Suppressor macrophage (primary cell): ENCODE data around the gene CTNNA2.

Experiments
- DNase-seq, 4 experiments: peaks; one replicate each; pipeline ENCODE4 v3.0.0-alpha.2; 2020 to 2022

The CTNNA2 gene

DNA sequence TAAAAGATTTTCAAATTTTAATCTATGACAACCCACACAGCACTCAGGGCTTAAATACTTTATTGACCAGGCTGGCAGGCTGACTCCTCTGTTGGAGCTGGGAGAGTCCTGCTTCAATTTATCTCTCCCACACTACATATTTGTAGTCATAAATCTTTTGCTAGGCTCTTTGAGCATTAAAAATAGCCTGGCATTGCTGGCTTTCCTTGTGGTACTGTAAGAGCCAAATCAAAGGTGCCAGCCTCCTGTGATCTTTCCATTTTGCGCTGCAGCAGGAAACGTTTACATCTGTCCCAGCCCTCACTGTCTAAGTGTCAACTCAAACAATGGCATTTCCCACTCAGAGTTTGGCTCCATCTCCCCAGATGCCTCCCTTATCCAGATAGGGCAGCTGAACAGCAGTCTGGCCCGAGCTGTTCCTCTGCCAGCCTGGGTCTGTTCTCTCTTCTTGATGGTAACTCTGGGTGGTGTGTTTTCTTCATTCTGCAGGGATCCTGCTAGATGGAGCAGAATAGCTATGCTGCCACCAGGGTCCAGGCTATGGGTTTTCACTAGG lies 729.6 kb downstream of the CTNNA2 start:
- no peak for DNase-seq

DNA sequence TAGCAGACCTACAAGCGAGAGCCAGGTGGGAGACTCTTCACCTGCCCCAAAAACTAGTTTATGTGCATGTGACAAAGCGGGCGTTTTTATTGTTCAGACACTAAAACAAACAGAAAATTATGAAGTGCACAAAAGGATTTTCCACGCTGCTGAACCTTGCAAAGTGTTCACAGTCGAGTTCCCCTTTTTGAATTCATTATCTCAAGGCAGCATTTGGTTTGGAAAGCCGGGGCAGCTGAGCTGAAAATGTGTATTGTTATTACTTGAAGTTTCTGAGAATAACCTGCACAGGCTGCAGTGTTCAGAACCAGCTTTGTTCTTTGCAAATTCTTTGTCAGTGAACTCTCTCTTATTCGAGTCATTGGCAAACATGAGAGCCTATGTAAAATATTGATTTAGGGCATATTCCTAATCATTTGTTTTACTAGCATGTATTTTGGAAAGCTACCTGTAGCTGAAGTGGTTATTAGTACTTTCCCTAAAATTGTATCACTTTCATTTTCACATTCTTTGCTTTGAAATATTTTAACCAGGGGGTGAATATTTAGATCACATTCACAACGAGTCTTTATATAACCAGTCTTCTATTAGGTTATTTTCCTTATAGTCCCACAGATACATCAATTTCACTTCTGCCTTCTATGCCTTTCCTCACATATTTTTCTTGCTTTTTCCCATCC lies 732.2 kb downstream of the CTNNA2 start:
- peak in 1 of 4 experiments; percentile 1 for DNase-seq

DNA sequence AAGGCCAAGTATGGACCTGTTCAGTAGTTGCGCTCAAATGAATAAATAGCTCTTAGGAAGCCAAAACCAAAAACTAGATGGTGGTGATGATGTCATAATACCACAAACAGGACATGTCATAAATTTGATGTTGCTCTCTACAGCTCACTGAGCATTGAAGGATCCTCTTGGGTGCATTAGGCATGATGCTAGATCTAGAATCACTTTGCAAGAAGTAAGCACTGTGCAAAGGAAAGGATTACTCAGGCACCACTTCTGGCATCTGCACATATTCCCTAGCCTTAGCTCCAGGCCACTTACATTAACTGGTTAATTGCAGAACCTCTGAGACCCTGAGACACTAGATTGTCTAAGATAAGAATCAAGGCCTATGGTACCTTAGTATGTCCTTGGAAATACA lies 733.7 kb downstream of the CTNNA2 start:
- no peak for DNase-seq

DNA sequence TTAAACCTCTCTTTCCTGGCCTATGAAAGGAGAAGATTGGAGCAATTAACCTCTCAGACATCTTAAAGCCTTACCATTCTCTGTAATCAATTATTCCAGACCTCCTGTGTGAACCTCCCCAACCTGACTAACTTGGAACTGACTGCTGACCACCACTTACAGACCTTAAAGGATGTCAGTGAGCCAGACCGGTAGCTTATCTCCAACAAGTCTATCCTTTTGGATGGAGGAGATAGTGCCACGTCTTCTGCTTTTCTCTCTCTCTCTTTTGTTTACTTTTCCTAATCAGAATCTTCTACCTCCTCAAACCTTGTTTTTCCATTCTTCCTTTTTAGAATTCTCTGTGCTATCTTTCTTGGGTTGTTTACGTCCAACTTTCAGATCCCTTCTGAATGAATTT lies 734.5 kb downstream of the CTNNA2 start:
- no peak for DNase-seq

DNA sequence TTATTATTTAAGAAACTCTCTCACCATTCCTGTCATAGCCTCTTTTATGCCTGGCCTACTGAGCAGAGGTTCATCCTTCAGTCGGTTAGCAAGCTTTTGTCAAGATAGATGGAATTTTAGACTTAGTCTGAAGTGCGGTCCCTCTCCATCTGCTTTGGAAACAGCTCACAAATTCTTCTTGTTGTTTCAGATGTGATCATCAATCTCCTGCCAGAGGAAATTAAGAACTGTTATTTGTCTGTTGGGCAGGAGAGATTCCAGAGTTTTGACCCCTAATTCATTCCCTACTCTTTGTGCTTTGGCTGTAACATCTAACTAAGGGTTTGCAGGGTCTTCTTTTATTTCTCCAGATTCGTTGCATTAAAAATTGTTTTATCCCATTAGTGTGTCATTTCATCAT lies 735.3 kb downstream of the CTNNA2 start:
- DNase-seq, result no peak

DNA sequence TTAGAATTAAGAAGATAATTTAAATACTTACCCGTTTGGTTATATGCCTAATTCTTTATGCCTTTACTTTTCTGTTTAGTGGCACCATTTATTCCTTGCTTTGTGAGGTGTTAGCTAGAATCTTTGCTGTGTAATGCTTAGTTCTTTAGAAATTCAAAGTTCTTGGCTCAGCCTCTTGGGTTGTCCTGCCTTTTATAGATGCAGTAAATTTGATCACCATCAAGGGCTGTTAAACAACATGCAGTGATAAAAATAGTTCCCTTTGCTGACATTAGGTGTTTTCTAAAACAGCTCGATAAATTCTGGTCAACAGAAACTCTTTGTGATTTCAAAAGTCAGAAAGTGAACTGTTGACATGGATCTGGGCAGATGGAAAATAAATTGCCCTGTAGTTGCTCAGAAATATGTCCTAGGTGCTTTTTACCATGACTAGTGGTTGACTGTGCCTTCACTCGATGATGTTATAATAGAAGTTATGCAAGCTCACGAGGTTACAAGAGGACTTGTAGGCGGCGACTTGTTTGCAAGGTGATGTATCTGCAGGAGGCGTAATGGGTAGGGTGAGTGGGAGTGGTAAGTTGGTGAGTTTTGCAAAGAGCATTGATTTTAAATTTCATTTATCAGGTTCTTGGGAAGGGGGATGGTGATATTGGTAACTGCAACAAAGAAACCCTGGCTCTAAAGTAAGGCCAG lies 739.6 kb downstream of the CTNNA2 start:
- no peak for DNase-seq

DNA sequence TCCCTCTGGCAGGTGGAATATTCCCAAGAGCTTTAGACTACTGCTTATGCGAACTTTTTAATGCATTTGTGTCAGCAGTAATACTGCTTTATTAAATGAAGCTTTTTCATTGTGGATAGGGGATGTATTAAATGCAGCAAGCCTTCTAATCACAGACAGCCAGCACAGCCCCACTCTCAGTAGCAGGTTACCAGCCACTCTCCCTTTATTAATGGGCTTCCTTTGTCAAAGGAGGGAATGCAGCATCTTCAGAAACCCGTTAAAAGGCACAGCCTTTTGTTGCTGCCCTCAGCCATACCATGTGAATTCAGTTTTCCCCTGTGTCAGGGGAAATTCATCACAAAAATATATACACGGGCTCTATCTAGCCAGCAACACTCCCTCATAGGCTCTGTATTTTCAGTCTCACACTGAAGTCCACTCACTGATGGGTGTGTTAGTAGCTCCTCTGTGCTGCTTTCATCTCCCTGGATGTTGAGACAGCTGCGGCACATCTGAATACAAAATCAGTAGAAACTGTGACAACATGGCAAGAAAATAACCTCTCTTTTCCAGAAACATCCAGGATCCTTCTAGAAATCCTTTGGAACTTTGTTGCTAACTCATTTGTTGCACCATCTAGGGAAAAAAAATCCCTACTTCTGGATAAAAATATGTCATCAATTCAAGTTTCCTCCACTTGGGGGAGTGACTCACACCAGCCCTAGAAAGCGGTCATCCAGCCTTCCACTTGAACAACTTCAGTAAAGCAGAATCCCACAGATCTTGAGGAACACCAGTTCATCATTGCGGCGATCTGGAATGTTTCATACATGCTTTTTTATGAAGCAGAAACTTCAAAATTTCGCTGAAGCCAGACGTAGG lies 743.3 kb downstream of the CTNNA2 start:
- DNase-seq, result no peak

DNA sequence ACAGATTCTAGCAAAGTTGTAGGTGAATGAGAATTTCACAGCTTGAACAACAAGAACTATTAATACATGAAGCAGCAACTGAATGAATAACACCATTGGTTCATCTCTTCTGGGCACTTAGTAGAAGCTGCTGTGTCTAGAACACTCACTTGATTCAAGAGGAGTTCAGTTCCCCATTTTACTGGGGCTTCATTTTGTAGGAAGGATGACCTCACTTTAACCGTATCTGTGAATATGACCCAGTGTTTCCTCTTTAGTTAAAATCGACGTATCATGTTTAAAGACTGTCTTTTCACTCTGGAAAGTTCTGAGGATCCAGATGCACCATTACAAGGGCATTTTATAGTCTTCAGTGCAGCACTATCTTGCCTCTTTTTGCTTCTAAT lies 743.9 kb downstream of the CTNNA2 start:
- peak in 2 of 4 experiments; percentile 4 for DNase-seq

DNA sequence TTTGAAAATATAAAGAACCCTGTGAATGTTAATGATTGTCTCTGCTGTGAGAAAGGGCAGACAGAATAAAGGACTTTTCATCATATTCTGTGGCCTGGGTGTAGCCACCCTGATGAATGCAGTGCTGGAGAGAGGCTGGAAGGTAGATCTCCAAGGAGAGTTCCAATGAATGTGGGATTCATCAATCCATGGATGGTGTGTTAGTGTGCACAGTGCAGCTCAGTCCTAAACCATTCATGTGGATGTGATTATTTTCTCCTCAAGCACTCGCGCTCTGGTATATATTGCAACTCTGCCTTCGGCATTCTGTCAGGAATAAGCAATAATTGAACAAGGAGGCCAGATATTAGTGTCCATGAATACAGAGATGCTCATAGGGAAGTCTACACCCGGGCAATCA lies 744.6 kb downstream of the CTNNA2 start:
- no peak for DNase-seq

DNA sequence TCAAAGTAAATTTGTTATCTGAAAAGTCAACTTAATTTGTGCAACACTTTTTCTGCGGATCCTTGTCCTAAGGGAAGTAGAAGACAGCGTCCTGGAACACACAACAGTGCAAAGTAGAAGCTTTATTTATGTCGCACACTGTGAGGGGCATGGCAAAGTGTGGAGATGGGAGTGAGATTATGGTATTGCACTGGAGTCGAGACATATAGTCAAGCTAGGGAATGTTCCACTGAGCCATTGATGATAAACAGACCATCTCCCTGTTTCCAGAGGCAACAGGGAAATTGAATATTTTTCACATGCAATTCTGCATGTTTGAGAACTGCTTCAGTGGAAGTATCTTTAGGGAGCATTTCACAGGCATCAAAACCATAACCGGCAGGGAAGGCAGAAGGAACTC lies 745.5 kb downstream of the CTNNA2 start:
- no peak for DNase-seq

DNA sequence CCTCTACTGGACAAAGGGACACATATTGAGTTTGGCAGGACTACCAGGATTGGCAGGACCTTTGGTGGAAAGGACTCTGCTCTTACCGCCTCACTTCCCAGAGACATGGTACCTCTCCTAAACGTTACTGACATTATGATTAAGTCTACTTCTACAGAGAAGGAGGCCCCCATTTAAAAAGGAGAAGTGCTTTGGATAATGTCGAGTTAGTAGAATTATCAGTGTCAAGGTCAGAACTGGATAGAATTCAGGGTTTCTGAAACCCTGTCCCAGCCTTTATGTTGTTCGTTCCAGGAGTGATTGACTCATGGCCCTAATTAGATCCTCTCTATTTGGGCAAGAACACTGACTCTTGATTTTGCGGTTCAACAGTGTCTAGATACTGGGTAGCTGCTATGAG lies 745.9 kb downstream of the CTNNA2 start:
- no peak for DNase-seq

DNA sequence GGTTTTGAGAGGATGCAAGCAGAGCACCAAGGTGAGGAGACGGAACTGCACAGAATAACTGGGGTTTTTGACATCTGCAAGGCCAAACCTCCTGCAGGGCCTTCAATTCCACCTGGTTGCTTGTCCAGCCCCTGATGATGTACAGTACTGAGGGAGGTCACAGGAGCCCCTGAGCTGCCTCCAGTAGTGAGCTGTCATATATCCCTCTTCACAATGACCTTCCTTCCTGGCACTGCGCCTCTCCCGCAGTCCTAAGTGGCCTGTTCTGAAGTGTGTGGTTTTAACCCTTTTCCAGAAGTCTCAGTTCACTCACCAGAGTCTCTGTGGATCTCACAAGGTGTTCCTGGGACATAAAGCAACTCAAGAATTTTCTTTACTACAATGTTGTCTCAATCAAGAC lies 746.4 kb downstream of the CTNNA2 start:
- DNase-seq, result no peak

DNA sequence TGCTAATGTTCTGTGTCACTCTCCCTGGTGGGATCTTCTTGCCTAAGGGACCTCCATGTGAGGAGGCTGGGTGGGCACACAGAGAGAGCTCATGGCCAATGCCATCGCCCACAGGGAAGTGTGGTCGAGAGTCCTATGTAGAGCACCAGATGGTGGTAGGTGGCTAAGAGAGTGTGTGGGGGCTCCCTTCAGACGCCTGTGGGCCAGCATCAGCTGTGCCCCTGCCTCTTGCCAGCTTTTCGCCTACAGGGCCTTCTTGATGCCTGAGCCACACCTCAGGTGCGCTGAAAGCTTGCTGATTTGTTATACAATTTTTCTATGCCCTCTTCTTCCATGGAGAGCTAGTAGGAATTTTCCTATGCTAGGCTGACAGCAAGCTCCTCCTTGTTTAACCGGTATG lies 753.4 kb downstream of the CTNNA2 start:
- no peak for DNase-seq

DNA sequence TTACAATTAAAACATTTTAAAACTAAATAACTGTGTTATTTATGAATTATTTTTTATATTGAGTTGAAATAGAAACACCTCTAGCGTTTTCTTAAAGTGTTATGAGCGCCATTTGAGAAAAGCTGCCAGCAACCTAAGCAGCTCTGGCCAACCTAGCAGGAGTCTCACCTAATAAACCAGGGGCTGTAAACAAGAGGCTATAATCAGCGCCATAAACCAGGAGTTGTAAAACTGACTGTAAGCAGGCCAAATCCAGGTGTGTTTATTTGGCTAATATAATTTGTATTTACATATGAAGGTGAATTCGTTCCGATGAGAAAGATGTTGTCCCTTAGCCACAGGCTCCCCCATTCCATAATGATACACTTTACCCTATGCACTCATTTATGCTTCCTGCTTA lies 757.0 kb downstream of the CTNNA2 start:
- DNase-seq, result no peak

DNA sequence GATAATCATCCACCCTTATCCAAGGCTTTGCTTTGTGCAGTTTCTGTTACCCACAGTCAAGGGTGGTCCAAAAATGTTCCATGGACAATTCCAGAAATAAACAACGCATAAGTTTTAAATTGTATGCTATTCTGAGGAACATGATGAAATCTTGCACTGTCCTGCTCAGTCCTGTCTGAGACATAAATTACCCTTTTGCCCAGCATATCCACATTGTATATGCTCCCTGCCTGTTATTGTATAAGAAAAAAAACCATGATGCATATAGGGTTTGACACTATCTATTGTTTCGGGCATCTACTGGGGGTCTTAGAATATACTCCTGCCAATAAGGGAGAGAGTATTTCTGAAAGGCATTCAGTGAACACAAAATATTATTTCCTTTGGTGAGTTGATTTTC lies 767.7 kb downstream of the CTNNA2 start:
- DNase-seq, result no peak

DNA sequence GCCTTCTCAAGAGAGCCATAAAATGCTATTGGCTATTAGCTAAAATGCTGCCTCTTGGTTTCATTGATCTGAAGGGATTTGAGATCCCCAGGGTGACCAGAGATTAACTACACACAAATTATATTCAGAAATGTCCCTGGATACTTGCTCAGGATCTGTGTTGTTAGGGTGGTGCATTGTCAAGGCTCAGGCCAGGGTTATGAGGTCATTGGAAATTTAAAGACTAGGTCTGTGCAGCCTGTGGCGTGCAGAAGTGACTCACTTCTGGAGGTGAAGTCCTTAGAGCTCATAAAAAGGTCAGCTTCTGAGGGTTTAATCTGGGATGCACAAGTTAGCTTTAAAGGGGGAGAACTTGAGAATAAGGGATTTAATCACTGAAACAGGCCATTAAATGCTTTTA lies 768.2 kb downstream of the CTNNA2 start:
- no peak for DNase-seq

DNA sequence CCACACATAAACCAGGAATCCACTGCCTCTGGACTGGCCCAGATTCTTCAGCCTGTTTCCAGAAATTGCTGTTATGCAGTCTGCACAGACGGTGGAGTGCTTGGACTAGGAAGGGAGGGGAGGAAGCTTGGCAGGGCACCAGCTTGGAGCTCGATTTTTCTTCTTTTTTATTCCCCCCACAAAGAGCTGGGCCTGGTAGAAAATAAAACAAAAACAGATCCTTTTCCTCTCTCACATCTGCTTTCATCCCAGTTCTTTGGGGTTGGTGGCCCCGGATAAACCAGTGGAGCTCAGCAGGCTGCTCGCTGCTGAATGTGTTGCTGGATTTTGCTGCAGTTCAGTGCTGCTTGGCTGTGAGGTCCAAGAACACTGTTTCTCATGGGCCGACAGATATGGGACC lies 775.7 kb downstream of the CTNNA2 start:
- DNase-seq, result no peak

DNA sequence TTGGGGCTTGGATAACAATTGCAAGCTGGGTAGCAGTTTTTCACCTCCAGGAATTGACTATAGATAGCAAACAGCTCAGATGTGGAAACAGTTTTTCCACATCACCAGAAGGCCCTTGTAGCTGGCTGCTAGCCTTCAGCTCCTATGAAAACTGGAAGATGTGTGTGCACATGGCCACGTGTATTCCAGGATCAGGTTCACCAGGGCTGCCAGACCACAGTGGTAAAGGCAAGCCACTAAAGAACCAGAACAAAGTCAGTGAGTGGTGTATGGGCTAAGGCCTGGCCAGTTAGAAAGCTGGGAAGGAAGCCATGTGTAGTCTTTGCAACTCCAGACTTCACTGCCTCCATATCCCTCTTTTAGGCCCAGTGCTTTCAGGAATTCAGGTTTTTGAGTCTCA lies 778.8 kb downstream of the CTNNA2 start:
- DNase-seq, result no peak

DNA sequence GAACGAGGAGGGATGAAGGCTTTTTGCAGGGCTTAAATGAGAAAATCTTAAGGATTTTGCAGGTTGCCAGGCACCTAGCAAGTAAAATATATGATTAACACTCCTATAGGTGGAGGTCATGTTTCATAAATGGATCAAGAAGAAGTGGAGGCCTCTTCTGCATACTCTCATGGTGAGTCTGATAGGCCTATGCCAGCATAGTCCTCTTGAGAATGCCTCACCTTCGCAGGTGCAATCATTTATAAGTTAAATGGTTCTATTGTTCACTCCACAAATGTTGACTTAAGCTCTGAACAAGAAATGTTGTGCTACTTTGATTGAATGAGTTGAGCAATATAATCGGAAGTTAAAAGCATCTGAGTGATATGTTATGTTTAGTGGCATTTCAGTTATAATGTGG lies 779.6 kb downstream of the CTNNA2 start:
- DNase-seq, result no peak

DNA sequence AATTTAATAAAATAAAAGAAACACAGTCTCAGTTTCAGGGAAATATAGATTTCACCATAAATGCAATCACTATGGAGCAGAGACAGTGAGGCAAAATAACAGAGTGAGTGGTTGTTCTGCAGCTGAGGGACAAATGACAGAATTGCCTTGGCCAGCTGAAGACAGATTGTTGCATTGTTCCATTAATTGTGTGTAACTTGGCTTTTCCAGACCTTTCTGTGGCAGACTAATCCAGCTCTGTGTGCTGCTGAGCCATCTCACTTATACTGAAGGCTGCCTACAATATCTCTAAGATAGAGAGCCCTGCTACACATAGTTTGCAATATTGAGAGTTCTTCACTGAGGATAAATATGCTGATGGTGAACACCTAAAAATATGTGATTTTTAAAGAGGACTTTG lies 780.2 kb downstream of the CTNNA2 start:
- no peak for DNase-seq

DNA sequence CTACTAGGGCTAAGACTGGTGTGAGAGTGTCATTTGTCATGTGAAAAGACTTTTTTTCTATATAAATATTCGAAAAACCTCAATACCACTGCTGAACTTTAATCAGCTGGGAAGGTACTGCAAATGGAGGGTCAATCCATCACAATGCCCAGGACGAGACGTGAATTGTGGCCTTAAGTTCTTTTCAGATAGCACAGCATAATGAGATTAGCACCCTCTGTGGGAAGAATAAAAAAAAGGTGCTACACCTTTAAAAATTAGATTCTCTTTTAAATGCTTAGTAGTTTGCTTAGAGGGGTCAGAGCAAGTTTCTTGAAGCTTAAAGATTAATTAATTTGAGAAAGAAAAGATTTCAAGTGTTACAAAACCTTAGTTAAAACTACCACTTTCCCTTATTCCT lies 786.1 kb downstream of the CTNNA2 start:
- no peak for DNase-seq

DNA sequence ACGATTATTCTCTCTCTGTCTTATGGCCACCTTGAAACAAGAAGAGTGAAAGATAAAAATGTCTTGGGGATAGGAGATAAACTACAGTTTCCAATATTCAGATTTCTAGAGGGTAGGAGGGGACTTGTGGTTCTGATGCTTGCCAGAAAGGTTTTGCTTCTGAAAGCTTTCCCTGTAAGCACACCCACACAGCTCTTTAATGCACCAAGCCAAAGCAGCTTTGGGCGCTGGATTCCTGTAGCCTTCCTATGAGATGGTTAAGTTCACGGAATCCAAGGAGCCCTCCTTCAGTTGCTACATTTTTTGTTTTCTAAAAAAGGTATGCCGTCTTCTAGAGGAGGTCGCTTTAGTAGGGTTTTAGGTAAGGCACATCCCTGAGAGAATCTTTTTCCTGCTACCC lies 786.8 kb downstream of the CTNNA2 start:
- no peak for DNase-seq

DNA sequence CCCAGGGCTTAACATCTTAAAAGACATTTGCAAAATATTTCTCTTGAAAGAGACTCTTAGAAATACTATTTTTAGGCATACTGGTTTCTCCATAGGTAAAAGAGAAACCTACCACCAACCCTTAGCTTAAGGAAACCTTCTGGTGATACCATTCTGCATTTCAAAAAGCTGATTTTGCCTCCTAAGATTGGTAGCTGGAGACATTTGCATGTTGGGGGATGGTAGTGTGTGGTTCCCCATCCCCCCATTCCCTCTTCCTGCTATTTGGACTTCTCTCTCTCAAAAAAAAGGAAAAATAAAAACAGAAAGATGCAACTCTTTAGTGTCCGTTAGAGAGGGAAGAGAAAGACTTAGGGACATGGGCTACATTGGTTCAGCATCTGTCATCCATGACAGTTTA lies 787.5 kb downstream of the CTNNA2 start:
- DNase-seq, result no peak

DNA sequence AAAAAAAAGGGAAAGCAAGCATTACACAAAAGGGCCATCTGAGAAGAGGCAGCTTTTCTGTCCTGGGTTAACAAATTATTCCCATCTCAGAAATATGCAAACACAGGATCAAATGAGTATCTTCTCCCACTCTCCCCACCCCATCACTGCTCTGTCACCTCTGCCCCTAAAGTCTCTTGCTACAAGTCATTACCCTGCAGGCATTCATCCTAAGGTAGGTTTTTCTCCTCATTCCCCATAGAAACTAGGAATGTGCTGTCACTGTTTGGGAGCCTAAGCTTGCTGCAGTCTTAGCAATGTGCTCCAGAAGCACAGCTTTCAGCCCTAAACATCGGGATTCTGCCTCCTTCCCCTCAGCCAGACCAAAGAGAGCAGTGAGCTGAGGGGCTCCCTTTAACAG lies 788.1 kb downstream of the CTNNA2 start:
- no peak for DNase-seq
